Subcutaneous adipose tissue (tissue), 4 donors: Measurements from ENCODE around the gene HDAC11. TPM values are rescaled to one million over a fixed set of nuclear protein-coding genes. Genes with fewer than 3 reads are reported as not detected.

Source experiments
- CTCF ChIP-seq: fragments of 450-650 bp; IDR thresholded peaks from one replicate; pipeline ENCODE4 v1.5.1; 2016; ENCODE audit warnings: low read depth, mild to moderate bottlenecking, control low read depth, antibody characterized with exemption, moderate library complexity
- total RNA-seq, 4 donors: library from RNA; depleted of rRNA; stranded (reverse); fragments of >200 nt; gene quantifications; one replicate each; pipeline ENCODE4 v1.1.0, GENCODE V29; 2016

The HDAC11 gene
- total RNA-seq, 4 donors from 2014 or later: 4.9 to 20.9 (median 10.4) TPM

DNA sequence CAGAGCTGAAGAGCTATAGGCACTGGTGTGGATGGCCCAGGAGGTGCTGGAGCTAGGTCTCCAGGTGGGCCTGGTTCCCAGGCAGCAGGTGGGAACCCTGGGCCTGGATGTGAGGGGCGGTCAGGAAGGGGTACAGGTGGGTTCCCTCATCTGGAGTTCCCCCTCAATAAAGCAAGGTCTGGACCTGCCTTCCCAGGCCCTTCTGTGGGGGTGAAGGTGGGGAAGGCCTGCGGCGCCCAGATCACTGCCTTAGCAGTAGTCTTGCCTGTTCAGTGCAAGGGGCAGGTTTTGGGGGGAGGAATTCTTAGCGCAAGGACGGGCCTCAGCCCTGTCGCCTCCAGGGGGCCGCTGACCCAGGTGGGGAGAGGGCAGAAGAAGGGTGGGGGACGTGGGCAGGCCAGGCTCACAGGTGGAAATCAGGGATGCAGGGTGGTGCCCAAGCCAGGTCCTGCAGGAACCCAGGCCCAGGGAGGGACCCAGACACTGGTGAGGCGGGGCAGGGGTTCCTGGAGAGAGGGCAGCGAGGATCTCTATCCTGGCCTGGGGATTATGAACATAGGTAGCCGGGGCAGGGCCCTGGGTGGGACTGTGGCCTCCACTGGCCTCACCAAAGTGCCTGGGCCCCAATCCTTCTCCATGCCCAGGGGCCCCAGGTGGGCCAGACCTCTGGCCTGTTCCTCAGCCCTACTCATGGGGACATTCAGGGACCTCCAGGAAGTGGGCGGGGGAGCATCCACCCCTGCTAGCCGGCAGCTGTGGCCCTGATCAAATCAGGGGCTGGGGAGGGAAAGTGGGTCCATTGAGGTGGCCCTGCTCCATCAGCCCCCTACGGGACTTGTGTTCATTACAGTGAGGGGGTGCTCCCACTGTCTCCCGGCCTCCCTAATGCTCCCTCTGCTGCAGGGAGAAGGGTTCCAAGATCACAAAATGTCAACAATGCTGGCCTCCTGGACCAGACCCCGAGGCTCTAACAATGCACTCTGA is 25.3 kb downstream of the HDAC11 start:
- no peak for TF ChIP-seq CTCF

GRCh38 chr3:13506239-13506638 is 26.1 kb downstream of the HDAC11 start:
- TF ChIP-seq CTCF: no peak

DNA sequence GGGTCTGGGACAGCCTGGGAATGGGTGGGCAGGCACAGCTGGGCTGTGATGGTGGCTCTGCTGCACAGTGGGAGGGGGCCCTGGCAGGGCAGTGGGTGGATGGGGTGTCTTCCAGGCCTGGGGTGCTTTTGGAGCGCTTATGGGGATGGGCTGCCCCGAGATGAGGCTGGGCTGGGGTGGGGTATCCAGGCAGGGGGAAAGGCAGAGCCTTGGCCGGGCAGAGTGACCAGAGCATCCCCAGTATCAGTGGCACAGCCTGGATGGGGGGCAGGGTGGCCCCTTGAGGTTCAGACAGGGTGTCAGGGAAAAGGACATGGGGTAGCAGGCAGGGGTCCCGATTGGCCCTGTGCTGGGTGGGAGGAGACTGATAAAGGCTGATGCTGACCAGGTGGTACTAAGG is 26.6 kb downstream of the HDAC11 start:
- TF ChIP-seq CTCF: no peak

DNA sequence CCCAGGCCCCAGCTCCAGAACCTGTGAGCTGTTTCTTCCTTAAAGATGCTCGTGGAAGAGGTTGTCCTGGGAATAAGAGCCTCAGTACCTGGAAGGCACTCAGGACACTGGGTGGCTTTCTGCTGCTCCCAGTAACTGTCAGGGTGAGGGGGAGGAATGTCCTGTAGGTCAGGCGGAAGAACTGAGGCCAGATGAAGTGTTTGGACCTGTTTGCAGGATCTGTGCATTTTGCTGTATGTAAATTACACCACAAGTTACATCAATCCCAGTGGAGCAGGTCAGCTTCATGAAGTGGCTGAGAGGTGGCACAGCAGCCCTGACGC is 27.1 kb downstream of the HDAC11 start:
- no peak for TF ChIP-seq CTCF

DNA sequence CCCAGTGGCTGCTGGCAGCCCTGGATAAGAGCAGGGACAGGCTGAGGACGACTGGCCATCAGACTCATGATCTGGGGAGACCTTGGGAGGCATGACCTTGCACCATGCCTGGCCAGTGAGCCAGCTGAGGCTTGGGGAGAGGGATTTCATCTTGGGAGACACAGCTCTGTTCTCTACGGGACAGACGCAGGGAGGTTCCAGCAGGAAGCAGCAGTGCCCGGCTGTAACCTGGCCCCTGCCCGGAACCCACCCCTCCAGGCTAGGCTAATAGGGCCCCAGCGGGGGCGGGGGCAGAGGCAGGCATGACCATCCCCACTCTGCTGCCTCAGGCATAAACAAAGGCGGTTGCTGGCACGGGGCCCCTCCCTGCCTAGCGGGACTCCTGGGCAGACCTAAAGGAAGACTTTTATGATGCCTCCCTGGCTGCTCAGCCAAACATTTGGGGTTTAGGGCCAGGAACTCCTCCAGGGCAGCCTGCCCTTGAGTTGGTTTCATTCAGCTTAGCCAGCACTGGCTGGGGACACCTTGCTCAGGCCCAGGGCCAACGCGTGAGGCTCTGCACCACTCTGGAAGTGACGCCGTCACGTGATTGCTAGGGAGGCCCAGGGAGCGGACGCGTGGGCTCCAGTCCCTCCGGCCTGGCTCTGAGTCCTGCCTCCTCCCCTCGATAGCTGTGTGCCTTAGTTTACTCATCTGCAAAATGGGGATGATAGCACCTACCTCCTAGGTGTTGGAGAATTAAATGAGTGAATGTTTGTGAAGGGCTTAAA is 27.6 kb downstream of the HDAC11 start:
- TF ChIP-seq CTCF: no peak

DNA sequence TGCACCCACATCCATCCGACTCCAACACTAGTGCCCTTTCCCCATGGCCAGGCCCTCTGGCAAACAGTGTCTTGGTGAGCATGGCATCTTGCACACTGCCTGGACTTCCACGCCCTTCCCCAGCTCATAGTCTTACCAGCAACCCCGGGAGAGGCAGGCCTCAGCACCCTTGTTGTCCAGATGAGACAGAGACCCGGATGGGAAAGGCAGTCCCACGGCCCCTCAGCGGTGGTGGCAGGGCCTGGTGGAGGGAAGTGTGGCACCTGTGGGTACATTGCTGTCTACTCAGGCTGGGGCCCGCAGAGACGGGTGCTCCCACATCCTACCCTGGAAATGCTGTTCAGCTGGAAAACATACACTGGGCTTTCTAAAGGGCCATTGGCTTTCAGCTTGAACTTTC is 28.4 kb downstream of the HDAC11 start:
- TF ChIP-seq CTCF: no peak
